HUES64 (cell line): ENCODE measurements around the gene CCDC17. TPM values are rescaled to one million over a fixed set of nuclear protein-coding genes. Genes with fewer than 3 reads are reported as not detected.

Experiments used
- H3K27ac ChIP-seq: 2 replicates; pipeline ENCODE4 v1.7.0; 2013; ENCODE audit warnings: low read depth, low read length, inconsistent platforms
- H3K27me3 ChIP-seq: 2 replicates; pipeline ENCODE4 v1.6.1; 2013; ENCODE audit warnings: mild to moderate bottlenecking, low read length; ENCODE audit not compliant: insufficient read depth
- H3K36me3 ChIP-seq: 2 replicates; pipeline ENCODE4 v1.6.1; 2013; ENCODE audit warnings: mild to moderate bottlenecking, low read length; ENCODE audit not compliant: insufficient read depth
- H3K4me1 ChIP-seq: 2 replicates; pipeline ENCODE4 v1.6.1; 2013; ENCODE audit warnings: mild to moderate bottlenecking, low read length, moderate library complexity; ENCODE audit not compliant: insufficient read depth
- H3K4me3 ChIP-seq: 2 replicates; pipeline ENCODE4 v1.5.1; 2013; ENCODE audit warnings: mild to moderate bottlenecking, low read length, moderate library complexity
- H3K9ac ChIP-seq: 2 replicates; pipeline ENCODE4 v1.6.1; 2013; ENCODE audit warnings: mild to moderate bottlenecking, low read depth, low read length
- H3K9me3 ChIP-seq: 2 replicates; pipeline ENCODE4 v1.6.1; 2013; ENCODE audit warnings: low read depth, low read length; ENCODE audit not compliant: insufficient read depth
- WGBS: fragments of 150-250, 120-280 bp; methylation state at CpG from one replicate; pipeline ENCODE4 v1.1.7; 2013; ENCODE audit warnings: missing lambda C conversion rate; 5-methylcytosine and 5-hydroxymethylcytosine counted together
- polyA plus RNA-seq, 2 experiments: library from polyadenylated mRNA; stranded (reverse); fragments of 50-300 nt; gene quantifications; one replicate each; pipeline ENCODE4 v1.2.3, GENCODE V29; 2013

The CCDC17 gene
- polyA plus RNA-seq (2013, experiment 1 of 2) = 0.25 TPM
- polyA plus RNA-seq (2013, experiment 2 of 2) = 0.51 TPM

DNA sequence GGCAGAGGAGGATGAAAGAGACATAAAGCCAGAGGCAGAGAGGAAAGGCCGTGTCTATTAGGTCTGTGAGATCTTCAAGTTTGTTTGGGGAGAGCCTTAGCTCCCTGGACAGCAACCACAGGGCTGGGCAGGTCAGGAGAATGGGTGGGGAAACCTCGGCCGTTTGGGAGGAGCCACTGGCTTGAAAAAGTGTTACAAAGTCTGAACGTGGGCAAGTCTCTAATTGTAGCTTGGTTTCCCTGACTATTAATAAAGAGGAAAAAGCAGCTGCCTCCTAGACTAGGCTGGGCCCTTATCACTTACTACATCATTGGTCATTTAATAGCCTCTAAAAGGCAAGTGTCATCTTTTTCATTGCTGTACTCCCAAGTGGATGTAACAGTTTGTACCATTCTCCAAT lies at the start of gene CCDC17:
TSS of gene CCDC17 (minus strand) at position 83 of the 400 bp plus-strand sequence. CDS start 145 bp downstream, outside the sequence.
- Histone ChIP-seq H3K9me3 (no peaks in the 10 kb centered on the region), H3K9ac (no peak within 1 kb of the TSS), H3K27me3 (no peaks in the 10 kb centered on the region), H3K27ac (peak within 1 kb of the TSS; percentile 33; the same call in 1 of the 2 replicates), H3K4me1 (no peaks in the 10 kb centered on the region), H3K4me3 (no peak within 1 kb of the TSS), H3K36me3 (peaks cover 50% of the 10 kb centered on the region)
- WGBS = 79% methylated on average over 4 of the region's 4 CpGs

DNA sequence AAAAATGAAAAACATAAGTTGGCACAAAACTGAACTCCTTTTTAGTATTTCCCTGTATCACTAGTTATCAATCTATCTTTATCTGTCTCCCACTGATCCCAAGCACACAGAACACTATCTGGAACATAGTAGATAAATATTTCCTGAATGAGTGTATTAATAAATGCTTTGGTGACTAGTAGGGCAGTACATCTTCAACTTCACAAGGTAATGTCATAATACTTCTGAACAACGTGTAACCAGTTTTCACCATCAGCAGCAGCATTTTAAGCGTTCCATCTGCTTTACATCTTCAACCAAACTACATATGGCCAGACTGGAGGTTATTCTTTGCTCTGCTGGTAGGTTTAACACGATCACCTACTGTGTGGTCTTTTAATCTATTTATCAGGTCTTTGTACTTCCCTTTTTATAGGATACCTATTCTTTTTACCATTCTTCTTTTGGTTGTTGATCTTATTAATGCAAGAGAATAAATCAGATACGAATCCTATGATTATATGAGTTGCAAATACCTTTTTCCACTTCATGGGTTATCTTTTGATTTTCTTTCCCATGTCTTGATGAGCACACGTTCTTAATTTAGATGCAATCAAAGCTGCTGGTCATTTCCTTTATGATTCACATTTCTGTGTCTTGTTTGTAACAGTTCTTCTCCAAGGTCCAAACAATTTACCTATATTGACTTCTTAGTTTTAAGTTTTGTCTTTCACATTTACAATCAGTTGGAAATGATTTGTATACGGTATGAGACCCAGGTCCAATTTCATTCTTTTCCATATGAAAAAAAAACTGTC lies 46.2 kb upstream of the CCDC17 start:
- Histone ChIP-seq H3K9ac (no peak overlapping the region), H3K4me3 (no peak overlapping the region), H3K9me3 (no peaks in the 10 kb centered on the region), H3K27ac (no peak overlapping the region), H3K36me3 (peaks cover 13% of the 10 kb centered on the region), H3K27me3 (no peaks in the 10 kb centered on the region), H3K4me1 (no peaks in the 10 kb centered on the region)
- WGBS = 90% methylated on average over 6 of the region's 6 CpGs

DNA sequence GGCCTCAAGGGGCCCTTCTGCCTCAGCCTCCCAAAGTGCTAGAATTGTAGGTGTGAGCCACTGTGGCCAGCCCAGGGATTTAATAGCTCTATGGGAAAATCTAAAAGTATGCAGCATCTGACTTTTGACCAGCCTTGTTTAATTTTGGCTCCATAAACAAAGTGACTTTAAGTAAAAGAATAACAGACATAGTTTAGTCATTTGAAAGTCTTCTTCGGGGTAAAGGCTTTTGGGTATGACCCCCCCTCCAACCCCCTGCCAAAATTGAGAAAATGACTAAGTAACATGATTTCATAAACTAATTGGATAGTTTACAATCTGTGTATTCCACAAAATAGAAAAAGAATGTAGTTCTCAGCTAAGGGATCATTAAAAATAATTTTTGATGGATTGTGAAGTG lies 45.5 kb upstream of the CCDC17 start:
- no peaks in the 10 kb centered on the region for H3K9me3 ChIP-seq
- no peaks in the 10 kb centered on the region for H3K27me3 ChIP-seq
- peaks cover 9% of the 10 kb centered on the region for H3K36me3 ChIP-seq
- H3K9ac ChIP-seq = no peak overlapping the region
- WGBS = no CpG with 5 or more reads among the region's 1 CpG
- H3K27ac ChIP-seq = no peak overlapping the region
- H3K4me1 ChIP-seq = no peaks in the 10 kb centered on the region
- H3K4me3 ChIP-seq = no peak overlapping the region

DNA sequence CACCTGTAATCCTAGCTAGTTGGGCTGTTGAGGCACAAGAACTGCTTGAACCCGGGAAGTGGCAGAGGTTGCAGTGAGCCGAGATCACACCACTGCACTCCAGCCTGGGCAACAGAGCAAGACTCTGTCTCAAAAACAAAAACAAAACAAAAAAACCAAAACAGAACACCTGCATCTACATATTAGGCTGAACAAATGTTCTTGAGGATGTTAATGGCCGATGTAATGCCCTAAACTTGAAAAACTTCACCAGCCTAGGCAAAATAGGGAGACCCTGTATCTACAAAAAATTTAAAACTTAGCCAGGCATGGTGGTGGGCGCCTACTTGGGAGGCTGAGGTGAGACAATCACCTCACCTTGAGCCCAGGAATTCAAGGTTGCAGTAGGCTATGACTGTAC lies 44.7 kb upstream of the CCDC17 start:
- Histone ChIP-seq H3K4me3 (no peak overlapping the region), H3K4me1 (no peaks in the 10 kb centered on the region), H3K27me3 (no peaks in the 10 kb centered on the region), H3K36me3 (peaks cover 5% of the 10 kb centered on the region), H3K9ac (no peak overlapping the region), H3K27ac (no peak overlapping the region), H3K9me3 (no peaks in the 10 kb centered on the region)
- WGBS = 97% methylated on average over 4 of the region's 4 CpGs

DNA sequence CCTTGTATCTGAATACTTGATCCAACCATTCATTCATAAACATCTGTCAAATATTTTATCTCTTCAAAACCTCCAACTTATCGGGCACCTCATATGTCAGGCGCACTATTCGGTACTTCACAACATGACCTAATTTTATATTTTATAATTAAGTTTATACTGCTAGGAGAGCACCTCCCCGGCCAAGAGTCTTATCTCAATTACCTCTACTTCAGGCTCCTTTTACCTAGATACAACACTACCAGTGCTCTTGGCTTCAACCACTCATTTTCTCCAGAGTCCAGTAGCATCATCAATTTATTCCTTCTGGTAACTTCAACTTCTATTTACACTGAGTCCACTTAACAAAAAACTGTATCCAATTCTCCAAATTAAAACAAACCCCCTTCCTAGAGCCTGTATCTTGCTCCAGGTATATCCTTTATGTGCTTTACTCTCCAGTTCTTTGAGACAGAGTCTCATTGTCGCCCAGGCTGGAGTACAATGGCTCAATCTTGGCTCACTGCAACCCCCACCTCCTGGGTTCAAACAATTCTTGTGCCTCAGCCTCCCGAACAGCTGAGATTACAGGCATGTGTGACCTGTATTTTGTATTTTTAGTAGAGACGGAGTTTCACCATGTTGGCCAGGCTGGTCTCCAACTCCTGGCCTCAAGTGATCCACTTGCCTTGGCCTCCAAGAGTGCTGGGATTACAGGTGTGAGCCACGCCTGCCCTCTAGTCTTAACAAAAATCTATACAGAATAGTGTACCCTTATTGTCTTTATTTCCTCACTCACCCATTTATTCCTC lies 43.7 kb upstream of the CCDC17 start:
- WGBS = 88% methylated on average over 8 of the region's 8 CpGs
- H3K4me3 ChIP-seq = no peak overlapping the region
- H3K9ac ChIP-seq = no peak overlapping the region
- H3K27me3 ChIP-seq = no peaks in the 10 kb centered on the region
- H3K36me3 ChIP-seq = peaks cover 2% of the 10 kb centered on the region
- H3K4me1 ChIP-seq = no peaks in the 10 kb centered on the region
- no peak overlapping the region for H3K27ac ChIP-seq
- no peaks in the 10 kb centered on the region for H3K9me3 ChIP-seq

DNA sequence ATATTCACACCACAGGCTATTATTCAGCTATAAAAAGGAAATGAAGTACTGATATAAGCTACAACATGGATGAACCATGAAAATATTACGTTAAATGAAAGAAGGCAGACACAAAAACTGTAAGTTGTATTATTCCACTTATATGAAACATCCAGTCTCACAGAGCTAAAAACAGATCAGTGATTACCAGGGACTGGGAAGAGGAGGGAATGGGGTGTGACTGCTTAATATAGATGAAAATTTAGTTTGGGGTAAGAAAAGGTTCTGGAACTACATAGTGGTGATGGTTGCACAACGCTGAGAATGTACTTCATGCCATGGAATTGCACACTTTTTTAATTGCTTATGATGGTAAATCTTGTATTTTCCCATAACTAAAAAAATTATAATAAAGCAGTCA lies 43.0 kb upstream of the CCDC17 start:
- Histone ChIP-seq H3K4me1 (no peaks in the 10 kb centered on the region), H3K4me3 (no peak overlapping the region), H3K9ac (no peak overlapping the region), H3K9me3 (no peaks in the 10 kb centered on the region), H3K36me3 (peaks cover 2% of the 10 kb centered on the region), H3K27me3 (no peaks in the 10 kb centered on the region), H3K27ac (no peak overlapping the region)
- 100% methylated on average over 1 of the region's 2 CpGs for WGBS

DNA sequence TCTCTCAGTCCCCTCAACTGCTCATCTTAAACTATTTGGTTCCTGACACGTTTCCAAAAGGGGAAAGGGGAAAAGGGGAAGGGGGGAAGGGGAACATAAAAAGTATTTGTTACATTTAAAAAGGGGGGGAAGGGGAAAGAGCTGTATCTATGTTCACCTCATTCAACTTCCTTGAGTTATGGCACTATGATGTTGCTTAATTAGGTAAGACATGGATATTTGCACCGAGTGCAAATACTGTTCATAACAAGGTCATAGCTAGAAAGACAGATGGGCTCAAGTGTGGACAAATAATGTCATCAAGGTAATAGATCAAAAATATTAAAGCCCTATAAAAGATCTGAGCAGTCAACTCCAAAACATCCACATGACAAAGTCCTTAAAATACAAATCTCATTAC lies 36.5 kb upstream of the CCDC17 start:
- Histone ChIP-seq H3K9ac (no peak overlapping the region), H3K36me3 (peaks cover 63% of the 10 kb centered on the region), H3K4me1 (no peaks in the 10 kb centered on the region), H3K27me3 (no peaks in the 10 kb centered on the region), H3K4me3 (no peak overlapping the region), H3K27ac (no peak overlapping the region), H3K9me3 (no peaks in the 10 kb centered on the region)
- 95% methylated on average over 2 of the region's 2 CpGs for WGBS

DNA sequence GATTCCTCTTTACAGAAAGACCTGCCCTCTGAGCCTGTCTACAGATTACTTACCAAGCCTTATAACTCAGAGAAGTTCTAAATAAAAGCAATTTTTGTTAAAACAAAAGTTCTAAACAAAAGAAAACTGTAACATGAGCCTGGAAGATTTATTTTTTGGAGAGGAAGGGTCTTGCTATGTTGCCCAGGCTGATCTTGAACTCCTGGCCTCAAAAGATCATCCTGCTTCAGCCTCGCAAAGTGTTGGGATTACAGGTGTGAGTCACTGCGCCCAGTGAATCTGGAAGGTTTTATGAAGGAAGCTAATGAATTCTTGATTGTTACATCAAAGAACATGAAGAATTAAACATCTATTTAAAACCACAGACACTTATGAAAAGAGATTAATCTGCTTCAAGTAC lies 35.4 kb upstream of the CCDC17 start:
- H3K4me3 ChIP-seq = no peak overlapping the region
- H3K9me3 ChIP-seq = no peaks in the 10 kb centered on the region
- WGBS = 100% methylated on average over 2 of the region's 2 CpGs
- no peak overlapping the region for H3K27ac ChIP-seq
- no peaks in the 10 kb centered on the region for H3K4me1 ChIP-seq
- peaks cover 74% of the 10 kb centered on the region for H3K36me3 ChIP-seq
- no peaks in the 10 kb centered on the region for H3K27me3 ChIP-seq
- no peak overlapping the region for H3K9ac ChIP-seq

DNA sequence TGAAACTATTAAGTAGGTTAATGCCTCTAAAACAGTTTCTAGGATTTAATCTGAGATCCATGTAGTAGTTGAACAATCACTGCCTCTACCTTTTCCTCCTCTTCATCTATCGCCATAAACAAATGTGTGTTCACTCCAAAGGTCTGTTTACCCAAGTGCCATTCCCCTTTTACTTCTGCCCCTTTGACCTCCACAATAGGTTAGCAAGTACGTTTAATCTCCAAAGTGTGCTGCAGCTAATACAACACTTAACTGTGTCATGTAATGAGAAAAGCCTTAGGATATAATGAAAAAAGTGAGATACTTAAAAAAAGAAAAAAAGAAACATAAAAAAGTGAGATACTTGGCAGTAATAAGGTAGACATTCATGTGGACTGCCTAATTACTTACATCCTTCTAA lies 34.3 kb upstream of the CCDC17 start:
- no peak overlapping the region for H3K9ac ChIP-seq
- no peaks in the 10 kb centered on the region for H3K27me3 ChIP-seq
- H3K36me3 ChIP-seq = peaks cover 84% of the 10 kb centered on the region
- H3K4me1 ChIP-seq = no peaks in the 10 kb centered on the region
- no peak overlapping the region for H3K27ac ChIP-seq
- no peak overlapping the region for H3K4me3 ChIP-seq
- 94% methylated on average over 2 of the region's 2 CpGs for WGBS
- H3K9me3 ChIP-seq = no peaks in the 10 kb centered on the region

DNA sequence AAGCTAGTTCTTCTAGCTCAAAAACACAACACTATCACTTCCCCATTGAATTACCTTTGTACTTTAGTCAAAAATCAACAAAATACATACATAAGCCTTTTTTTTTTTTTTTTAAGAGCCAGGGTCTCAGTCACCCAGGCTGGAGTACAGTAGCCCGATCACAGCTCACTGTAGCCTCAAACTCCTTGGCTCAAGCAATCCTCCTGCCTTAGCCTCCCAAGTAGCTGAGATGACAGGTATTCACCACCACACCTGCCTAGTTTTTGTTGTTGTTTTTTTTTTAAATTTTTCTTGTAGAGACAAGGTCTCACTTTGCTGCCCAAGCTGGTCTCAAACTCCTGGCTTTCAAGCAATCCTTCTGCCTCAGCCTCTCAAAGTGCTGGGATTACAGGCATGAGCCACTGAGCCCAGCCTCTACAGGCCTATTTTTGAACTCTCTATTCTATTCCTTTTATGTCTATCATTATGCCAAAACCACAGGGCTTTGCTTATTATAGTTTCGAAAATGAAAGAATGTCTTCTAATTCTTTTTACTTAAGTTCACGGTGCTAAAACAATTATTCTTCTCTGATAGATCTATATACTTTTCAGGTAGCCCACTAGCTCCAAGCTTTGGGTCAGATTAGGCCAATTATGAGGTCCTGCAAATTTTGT lies 32.8 kb upstream of the CCDC17 start:
- H3K9ac ChIP-seq = no peak overlapping the region
- no peaks in the 10 kb centered on the region for H3K9me3 ChIP-seq
- H3K27me3 ChIP-seq = no peaks in the 10 kb centered on the region
- H3K36me3 ChIP-seq = peaks cover 99% of the 10 kb centered on the region
- no peak overlapping the region for H3K4me3 ChIP-seq
- no peaks in the 10 kb centered on the region for H3K4me1 ChIP-seq
- whole genome bisulfite sequencing = 99% methylated on average over 3 of the region's 3 CpGs
- no peak overlapping the region for H3K27ac ChIP-seq
